ENCODE results near the gene FAM229B.

- TF ChIP-seq, protein P1, sequence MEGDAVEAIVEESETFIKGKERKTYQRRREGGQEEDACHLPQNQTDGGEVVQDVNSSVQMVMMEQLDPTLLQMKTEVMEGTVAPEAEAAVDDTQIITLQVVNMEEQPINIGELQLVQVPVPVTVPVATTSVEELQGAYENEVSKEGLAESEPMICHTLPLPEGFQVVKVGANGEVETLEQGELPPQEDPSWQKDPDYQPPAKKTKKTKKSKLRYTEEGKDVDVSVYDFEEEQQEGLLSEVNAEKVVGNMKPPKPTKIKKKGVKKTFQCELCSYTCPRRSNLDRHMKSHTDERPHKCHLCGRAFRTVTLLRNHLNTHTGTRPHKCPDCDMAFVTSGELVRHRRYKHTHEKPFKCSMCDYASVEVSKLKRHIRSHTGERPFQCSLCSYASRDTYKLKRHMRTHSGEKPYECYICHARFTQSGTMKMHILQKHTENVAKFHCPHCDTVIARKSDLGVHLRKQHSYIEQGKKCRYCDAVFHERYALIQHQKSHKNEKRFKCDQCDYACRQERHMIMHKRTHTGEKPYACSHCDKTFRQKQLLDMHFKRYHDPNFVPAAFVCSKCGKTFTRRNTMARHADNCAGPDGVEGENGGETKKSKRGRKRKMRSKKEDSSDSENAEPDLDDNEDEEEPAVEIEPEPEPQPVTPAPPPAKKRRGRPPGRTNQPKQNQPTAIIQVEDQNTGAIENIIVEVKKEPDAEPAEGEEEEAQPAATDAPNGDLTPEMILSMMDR (IDR thresholded peaks at IDR 0.05), result no peak
- TF ChIP-seq POLR2A (IDR thresholded peaks at IDR 0.05), result no peak
Observed at GRCh38 chr6:112100561-112100960, 13.2 kb downstream of the FAM229B start.

Data from body of pancreas (tissue), 4 donors.